ENCODE measurements around the gene DOCK3.
"Not testable (repeated sequence)": the region's sequence is repeated elsewhere in the genome, so short reads cannot be mapped to it uniquely, and the experiment has no call there.

DOCK3 gene

DNA sequence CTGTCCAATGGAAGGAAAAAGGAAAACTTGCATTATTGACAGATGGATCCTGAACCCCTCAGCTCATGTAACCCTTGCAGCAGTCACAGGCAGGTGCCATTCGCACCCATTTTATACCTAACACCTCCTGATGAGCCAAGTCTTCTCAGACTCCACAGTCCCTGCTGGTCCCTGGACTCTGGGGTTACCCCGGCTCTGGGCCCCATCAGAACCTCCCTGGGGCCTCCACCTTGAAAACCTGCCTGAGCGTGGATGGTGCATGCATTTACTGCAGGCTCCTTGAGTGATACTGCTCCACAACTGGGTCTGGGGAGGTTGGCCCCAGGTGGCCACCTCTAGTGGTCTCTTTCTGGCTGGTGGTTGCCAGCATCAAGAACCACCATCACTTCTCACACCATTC, 15.9 kb upstream of the DOCK3 start:
- no peaks in the 10 kb centered on the region for H3K4me1 ChIP-seq
- H3K36me3 ChIP-seq = no peaks in the 10 kb centered on the region
- no peaks in the 10 kb centered on the region for H3K27me3 ChIP-seq
- H3K4me2 ChIP-seq = no peak overlapping the region
- H3K9me3 ChIP-seq = no peaks in the 10 kb centered on the region
- no peak for TF ChIP-seq Cebpa-rat (IDR thresholded peaks at IDR 0.05)
- H3K27ac ChIP-seq = no peak overlapping the region
- H3K9ac ChIP-seq = no peak overlapping the region
- H4K20me1 ChIP-seq = no peaks in the 10 kb centered on the region
- H3K4me3 ChIP-seq = no peak overlapping the region

DNA sequence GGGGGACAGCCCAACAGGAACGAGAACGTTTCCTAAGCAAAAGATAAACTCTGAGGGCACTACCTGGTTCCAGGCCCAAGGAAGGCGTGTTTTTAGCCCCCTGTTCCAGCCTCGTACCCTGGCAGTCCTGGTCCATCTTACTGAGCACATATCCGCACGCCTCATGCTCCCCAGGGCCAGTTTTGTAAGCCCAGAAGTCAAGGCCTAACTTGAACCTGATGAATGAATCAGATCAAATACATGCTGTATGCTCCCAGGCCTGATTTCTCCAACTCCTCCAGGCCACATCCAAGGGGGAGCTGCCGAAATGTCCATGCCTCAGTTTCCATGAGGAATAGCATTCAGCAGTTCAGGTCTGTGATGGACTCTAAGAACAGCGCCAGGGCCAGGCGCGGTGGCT, 14.3 kb upstream of the DOCK3 start:
- Histone ChIP-seq H4K20me1 (no peaks in the 10 kb centered on the region), H3K4me2 (no peak overlapping the region), H3K4me3 (no peak overlapping the region), H3K4me1 (no peaks in the 10 kb centered on the region), H3K9me3 (no peaks in the 10 kb centered on the region), H3K9ac (no peak overlapping the region), H3K36me3 (no peaks in the 10 kb centered on the region), H3K27ac (no peak overlapping the region), H3K27me3 (no peaks in the 10 kb centered on the region)
- no peak for TF ChIP-seq Cebpa-rat (IDR thresholded peaks at IDR 0.05)

- Histone ChIP-seq H4K20me1 (no peaks in the 10 kb centered on the region), H3K27ac (no peak overlapping the region), H3K9me3 (no peaks in the 10 kb centered on the region), H3K9ac (no peak overlapping the region), H3K4me3 (no peak overlapping the region), H3K36me3 (no peaks in the 10 kb centered on the region), H3K4me1 (no peaks in the 10 kb centered on the region), H3K27me3 (no peaks in the 10 kb centered on the region), H3K4me2 (no peak overlapping the region)
- TF ChIP-seq Cebpa-rat (IDR thresholded peaks at IDR 0.05) = no peak
Measured at GRCh38 chr3:50661321-50661837, 13.3 kb upstream of the DOCK3 start.

- no peaks in the 10 kb centered on the region for H3K4me1 ChIP-seq
- H3K36me3 ChIP-seq = no peaks in the 10 kb centered on the region
- no peak for TF ChIP-seq Cebpa-rat (IDR thresholded peaks at IDR 0.05)
- H3K4me2 ChIP-seq = no peak overlapping the region
- no peak overlapping the region for H3K9ac ChIP-seq
- no peak overlapping the region for H3K4me3 ChIP-seq
- no peaks in the 10 kb centered on the region for H3K9me3 ChIP-seq
- H3K27ac ChIP-seq = no peak overlapping the region
- H4K20me1 ChIP-seq = no peaks in the 10 kb centered on the region
- no peaks in the 10 kb centered on the region for H3K27me3 ChIP-seq
Measured at GRCh38 chr3:50662408-50662807, 12.3 kb upstream of the DOCK3 start.

DNA sequence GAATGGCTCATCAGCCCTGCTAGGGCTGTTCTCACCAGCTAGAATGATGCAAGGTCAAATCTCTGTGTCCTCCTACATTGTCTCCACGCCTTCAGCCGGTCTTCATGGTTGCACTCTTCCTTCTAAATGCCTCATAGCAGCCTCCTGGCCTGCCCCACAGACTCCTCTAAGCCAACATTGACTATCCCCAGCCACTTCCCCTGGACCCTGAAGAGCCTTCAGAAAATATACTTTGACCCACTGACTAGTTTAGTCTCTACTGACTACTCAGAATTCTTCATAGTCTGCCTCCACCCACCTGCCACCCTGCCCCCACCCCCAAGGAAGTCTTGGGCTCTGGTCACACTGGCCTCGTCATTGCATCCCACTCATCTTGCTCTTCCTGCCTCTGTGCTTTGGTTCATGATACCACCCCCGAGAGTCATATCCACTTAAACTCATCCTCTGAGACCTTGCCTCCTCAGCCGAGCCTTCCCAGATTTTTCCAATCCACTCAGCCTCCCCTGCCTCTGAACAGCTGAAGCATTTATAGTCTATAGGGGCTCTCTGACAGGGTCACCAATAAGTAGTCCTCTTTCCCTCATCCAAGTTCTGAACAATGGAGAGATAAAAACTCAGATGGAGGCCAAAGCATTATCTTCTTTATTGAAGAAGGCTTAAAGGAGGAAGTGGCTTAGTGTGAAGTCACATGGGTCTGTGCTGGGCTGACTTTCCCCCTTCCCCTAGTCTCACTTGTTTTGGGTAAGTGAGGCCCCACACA, 9.5 kb upstream of the DOCK3 start:
- no peak for TF ChIP-seq Cebpa-rat (IDR thresholded peaks at IDR 0.05)
- Histone ChIP-seq H3K4me3 (no peak overlapping the region), H3K27ac (no peak overlapping the region), H3K4me2 (no peak overlapping the region), H3K36me3 (no peaks in the 10 kb centered on the region), H3K9me3 (no peaks in the 10 kb centered on the region), H3K27me3 (no peaks in the 10 kb centered on the region), H3K9ac (no peak overlapping the region), H4K20me1 (no peaks in the 10 kb centered on the region), H3K4me1 (no peaks in the 10 kb centered on the region)

- not testable (repeated sequence) for H3K4me2 ChIP-seq, H3K9ac ChIP-seq, H3K4me1 ChIP-seq
Measured at GRCh38 chr3:50665841-50666115, 8.9 kb upstream of the DOCK3 start.

GRCh38 chr3:50666837-50667236, 7.9 kb upstream of the DOCK3 start:
- TF ChIP-seq Cebpa-rat (IDR thresholded peaks at IDR 0.05) = no peak
- H3K4me2 ChIP-seq = no peak overlapping the region
- no peaks in the 10 kb centered on the region for H3K9me3 ChIP-seq
- H3K36me3 ChIP-seq = no peaks in the 10 kb centered on the region
- no peaks in the 10 kb centered on the region for H3K4me1 ChIP-seq
- no peak overlapping the region for H3K9ac ChIP-seq
- no peaks in the 10 kb centered on the region for H4K20me1 ChIP-seq
- no peak overlapping the region for H3K27ac ChIP-seq
- H3K27me3 ChIP-seq = no peaks in the 10 kb centered on the region
- no peak overlapping the region for H3K4me3 ChIP-seq

More at GRCh38 chr3:50665841-50666115, 8.9 kb upstream of the DOCK3 start:
- not testable (repeated sequence) for H3K9me3 ChIP-seq, H4K20me1 ChIP-seq, H3K27me3 ChIP-seq, H3K27ac ChIP-seq, H3K36me3 ChIP-seq, H3K4me3 ChIP-seq

DNA sequence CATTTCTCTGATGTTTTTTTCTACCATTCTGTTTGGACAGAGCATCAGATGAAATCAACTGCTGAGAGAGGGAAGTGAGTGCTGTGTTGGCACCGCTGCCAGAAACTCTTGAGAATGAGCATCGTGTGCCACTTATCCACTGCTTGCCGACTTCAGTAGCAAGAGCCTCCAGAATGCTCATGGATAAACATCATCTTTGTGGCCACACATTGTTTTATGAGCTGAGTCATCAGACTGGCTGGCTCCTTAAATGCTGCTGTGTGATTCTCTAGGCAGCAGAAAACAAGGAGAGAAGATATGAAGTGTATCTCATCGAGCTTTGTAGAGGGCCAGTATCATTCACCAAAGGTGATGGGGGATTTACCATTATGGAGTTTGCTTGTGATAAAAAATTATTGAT, 3.4 kb upstream of the DOCK3 start:
- H3K9ac ChIP-seq = no peak overlapping the region
- H3K4me3 ChIP-seq = no peak overlapping the region
- peaks cover 13% of the 10 kb centered on the region for H4K20me1 ChIP-seq
- H3K4me2 ChIP-seq = no peak overlapping the region
- TF ChIP-seq Cebpa-rat (IDR thresholded peaks at IDR 0.05) = no peak
- H3K9me3 ChIP-seq = no peaks in the 10 kb centered on the region
- no peaks in the 10 kb centered on the region for H3K36me3 ChIP-seq
- H3K27ac ChIP-seq = no peak overlapping the region
- peaks cover 42% of the 10 kb centered on the region for H3K27me3 ChIP-seq
- peaks cover 5% of the 10 kb centered on the region; the same call in 1 of the 2 replicates for H3K4me1 ChIP-seq

GRCh38 chr3:50672656-50673055, 2.1 kb upstream of the DOCK3 start:
- H3K4me3 ChIP-seq = no peak overlapping the region
- peaks cover 54% of the 10 kb centered on the region for H3K27me3 ChIP-seq
- no peak overlapping the region for H3K9ac ChIP-seq
- H3K27ac ChIP-seq = no peak overlapping the region
- H3K4me2 ChIP-seq = no peak overlapping the region
- H3K4me1 ChIP-seq = peaks cover 5% of the 10 kb centered on the region; the same call in 1 of the 2 replicates
- no peak for TF ChIP-seq Cebpa-rat (IDR thresholded peaks at IDR 0.05)
- H4K20me1 ChIP-seq = peaks cover 18% of the 10 kb centered on the region
- H3K9me3 ChIP-seq = no peaks in the 10 kb centered on the region
- H3K36me3 ChIP-seq = no peaks in the 10 kb centered on the region

GRCh38 chr3:50673931-50674330, 796 bp upstream of the DOCK3 start:
- Histone ChIP-seq H3K27ac (no peak overlapping the region), H3K27me3 (peaks cover 59% of the 10 kb centered on the region), H3K9me3 (no peaks in the 10 kb centered on the region), H3K4me3 (no peak overlapping the region), H3K4me2 (peak overlapping the region; percentile 96; the same call in 1 of the 2 replicates), H3K9ac (no peak overlapping the region), H4K20me1 (peaks cover 18% of the 10 kb centered on the region), H3K4me1 (peaks cover 5% of the 10 kb centered on the region; the same call in 1 of the 2 replicates), H3K36me3 (no peaks in the 10 kb centered on the region)
- TF ChIP-seq Cebpa-rat (IDR thresholded peaks at IDR 0.05) = no peak
